ENCODE results near the gene CHKA. TPM values are rescaled to one million over a fixed set of nuclear protein-coding genes. Genes with fewer than 3 reads are reported as not detected.
A peak's percentile ranks its signal among the peaks of the same experiment; 100 is the strongest.

CHKA gene
- total RNA-seq, 1 experiment from 2014 or later: 10.4 TPM

DNA sequence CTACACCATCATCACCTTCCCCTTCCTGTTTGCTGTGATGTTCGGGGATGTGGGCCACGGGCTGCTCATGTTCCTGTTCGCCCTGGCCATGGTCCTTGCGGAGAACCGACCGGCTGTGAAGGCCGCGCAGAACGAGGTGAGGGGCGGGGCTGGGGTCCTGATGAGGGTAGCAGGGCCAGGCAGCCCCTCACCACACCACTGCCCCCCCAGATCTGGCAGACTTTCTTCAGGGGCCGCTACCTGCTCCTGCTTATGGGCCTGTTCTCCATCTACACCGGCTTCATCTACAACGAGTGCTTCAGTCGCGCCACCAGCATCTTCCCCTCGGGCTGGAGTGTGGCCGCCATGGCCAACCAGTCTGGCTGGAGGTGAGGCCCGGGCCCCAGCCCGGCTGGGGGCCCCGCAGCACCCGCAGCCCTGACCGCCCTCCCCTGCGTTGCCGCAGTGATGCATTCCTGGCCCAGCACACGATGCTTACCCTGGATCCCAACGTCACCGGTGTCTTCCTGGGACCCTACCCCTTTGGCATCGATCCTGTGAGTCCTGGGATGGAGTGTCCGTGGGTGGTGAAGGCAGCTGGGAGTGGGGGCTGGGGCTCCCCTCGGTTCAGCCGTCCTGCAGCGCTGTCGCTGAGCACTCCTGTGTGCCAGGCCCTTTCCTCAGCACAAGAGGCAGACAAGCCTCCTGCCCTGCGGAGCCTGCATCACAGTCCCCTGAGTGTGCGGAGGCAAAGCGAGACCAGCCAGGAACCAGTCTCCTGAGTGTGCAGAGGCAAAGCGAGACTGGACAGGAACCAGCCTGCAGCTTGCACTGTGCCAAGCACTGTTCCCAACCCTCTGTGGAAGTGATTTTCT is 73.5 kb downstream of the CHKA start:
- DNase-seq (ENCODE audit: low read depth): no peak

- DNase-seq (ENCODE audit: low read depth): no peak
Observed at GRCh38 chr11:68044898-68045351, 76.3 kb downstream of the CHKA start.

DNA sequence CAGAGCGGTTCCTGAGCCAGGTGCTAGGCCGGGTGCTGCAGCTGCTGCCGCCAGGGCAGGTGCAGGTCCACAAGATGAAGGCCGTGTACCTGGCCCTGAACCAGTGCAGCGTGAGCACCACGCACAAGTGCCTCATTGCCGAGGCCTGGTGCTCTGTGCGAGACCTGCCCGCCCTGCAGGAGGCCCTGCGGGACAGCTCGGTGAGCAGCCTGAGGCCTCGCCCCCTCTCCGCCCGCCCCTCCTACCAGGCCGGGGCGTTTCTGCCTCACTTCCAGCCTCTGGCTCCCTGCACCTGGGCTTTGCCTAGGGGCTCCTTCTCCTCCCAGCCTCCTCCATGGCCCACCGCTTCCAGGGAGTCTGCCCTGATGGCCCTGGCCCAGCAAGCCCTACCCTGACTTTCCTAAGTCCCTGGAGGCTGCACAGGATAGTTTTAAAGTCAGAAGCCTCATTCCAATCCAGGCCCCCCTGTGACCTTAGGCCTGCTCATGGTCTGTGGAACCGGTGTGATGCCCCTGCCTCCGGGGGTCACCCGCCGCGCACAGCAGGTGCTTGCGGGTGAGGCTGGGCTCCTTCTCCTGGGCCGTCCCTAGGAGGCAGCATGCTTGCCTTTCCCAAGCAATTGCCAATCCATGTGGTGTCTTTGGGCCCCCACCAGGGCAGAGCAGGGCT is 76.9 kb downstream of the CHKA start:
- DNase-seq (ENCODE audit: low read depth): no peak

DNA sequence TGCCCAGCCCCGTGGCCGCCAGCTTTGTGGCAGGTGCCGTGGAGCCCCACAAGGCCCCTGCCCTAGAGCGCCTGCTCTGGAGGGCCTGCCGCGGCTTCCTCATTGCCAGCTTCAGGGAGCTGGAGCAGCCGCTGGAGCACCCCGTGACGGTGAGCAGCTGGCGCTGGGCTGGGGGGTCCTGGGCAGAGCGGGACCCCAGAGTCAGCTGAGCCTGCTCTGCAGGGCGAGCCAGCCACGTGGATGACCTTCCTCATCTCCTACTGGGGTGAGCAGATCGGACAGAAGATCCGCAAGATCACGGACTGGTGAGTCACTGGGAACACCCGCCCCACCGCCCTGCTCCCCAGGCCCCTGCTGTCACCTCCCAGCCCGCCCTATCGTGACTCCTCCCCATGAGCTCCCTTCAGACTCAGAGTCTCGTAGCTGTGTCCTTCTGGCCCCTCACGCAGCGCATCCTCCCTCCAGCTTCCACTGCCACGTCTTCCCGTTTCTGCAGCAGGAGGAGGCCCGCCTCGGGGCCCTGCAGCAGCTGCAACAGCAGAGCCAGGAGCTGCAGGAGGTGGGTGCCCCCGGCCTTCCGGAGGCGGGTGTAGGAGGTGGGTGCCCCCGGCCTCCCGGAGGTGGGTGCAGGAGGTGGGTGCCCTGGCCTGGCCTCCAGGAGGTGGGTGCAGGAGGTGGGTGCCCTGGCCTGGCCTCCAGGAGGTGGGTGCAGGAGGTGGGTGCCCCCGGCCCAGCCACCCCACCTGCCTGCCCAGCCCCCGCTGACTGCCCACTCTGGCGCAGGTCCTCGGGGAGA is 77.6 kb downstream of the CHKA start:
- no peak for DNase-seq (ENCODE audit: low read depth)

GRCh38 chr11:68043029-68043348 is 78.2 kb downstream of the CHKA start:
- DNase-seq (ENCODE audit: low read depth): no peak

DNA sequence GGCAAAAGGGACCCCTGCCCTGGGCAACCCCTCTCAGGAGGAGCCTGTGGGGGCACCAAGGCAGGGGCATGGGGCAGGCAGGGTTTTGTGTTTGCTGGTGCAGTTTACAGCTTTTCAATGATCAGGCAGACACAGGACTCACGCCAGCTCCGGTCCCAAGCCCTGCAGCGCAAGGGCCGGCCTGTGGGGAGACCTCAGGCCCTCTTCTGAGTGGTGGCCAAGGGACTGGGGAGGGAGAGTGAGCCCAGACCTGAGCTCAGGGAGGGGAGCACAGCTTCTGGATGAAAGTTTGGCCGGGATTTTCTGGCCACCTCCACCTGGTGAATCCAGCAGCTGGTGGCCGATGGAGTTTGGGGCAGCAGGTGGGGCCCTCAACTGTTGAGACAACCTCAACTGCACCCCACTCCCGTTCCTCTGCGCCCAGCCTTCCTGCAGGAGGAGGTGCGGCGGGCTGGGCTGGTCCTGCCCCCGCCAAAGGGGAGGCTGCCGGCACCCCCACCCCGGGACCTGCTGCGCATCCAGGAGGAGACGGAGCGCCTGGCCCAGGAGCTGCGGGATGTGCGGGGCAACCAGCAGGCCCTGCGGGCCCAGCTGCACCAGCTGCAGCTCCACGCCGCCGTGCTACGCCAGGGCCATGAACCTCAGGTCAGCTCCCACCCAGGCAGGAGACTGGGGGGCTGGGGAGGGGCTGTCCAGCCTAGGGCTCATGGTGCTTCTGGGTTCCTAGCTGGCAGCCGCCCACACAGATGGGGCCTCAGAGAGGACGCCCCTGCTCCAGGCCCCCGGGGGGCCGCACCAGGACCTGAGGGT is 78.8 kb downstream of the CHKA start:
- no peak for DNase-seq (ENCODE audit: low read depth)

- no peak for DNase-seq (ENCODE audit: low read depth)
Observed at GRCh38 chr11:68041617-68042218, 79.5 kb downstream of the CHKA start.

DNA sequence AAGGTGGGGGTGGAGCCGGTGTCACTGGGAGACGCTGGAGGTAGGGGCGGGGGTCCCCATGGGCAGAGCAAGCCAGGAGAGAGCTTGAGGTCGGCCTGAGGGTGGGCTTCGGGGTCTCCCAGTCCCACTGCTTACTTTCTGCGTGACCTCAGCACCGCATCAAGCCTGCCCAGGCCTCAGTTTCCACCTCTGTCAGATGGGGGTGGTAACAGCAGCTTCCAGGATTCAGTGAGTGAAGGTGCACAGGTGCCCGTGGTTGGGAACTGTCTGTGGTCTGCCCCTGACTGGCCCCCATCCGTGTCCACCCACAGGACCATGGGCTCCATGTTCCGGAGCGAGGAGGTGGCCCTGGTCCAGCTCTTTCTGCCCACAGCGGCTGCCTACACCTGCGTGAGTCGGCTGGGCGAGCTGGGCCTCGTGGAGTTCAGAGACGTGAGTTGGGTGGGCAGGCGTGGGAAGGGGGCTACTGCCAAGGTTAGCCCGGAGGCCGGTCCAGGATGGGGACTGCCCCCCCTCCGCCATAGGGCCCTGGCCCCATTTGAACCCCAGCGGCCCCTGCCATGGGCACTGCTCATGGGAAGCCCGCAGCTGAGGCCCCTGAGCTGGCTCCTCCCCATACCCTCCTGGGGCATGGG is 80.1 kb downstream of the CHKA start:
- DNase-seq (ENCODE audit: low read depth): no peak

DNA sequence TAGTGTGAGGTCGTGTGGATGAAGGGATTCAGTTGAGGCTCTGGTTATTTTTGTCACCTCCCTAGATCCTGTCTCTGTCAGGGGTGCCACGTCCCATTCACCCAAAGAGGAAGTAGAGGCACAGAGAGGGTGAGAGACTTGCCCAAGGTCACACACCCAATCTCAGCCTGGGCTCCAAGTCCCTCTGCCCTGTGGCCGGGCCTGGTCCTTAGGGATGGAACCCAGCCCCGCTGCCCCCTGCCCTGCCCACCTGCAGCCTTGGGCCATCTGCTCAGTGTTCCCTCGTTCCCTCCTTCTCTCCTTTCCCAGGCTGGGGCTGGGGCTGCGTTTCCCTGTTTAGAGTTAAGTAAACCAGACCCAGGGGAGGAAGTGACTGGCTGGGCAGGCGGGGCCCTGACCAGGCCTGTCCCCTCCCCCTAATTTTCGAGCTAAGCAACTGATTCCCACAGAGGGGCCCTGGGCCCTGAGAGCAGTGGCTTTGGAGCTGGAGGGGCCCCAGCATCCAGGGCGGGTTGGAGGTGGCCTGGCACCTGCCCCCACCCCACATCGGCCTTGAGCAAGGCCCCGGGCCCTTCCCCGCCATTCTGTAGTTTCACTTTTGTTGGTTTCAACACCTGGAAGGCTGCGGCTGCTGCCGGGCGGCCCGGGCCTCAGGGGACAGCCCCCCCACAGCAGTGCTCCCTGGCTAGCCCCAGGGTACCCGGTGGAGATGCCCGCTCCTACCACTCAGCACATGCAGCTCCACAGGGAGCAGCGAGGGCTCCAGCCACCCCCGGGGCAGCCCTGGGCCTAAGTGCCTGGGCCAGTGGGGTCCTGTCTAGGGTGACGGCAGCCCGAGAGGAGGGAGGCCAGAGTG is 80.9 kb downstream of the CHKA start:
- peak; percentile 55 for DNase-seq (ENCODE audit: low read depth)

DNA sequence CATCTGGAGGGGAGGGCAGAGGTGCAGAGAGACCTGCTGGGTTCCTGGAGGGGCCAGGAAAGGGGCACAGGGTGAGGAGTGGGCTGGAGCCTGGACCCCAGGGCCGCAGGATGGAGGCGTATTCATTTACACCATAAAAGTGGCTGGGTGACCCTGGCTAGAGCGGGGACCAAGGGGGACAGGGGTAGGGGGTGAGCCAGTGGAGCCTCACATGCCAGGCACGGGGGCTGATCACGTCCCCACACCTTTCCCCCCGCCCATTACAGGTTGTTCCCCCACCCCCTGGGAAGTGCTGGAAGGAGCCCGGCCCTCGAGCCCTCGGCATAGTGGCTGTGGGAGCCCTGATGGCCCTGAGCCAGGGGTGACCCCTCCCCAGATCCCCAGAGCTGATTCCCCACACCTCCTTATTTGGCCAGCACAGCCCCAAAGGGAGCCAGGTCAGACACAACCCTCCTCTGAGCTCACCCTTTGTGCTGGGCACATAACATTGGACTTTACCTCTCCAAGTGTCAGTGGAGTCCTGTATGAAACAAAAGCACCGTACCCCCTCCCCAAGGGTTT is 81.6 kb downstream of the CHKA start:
- no peak for DNase-seq (ENCODE audit: low read depth)

DNA sequence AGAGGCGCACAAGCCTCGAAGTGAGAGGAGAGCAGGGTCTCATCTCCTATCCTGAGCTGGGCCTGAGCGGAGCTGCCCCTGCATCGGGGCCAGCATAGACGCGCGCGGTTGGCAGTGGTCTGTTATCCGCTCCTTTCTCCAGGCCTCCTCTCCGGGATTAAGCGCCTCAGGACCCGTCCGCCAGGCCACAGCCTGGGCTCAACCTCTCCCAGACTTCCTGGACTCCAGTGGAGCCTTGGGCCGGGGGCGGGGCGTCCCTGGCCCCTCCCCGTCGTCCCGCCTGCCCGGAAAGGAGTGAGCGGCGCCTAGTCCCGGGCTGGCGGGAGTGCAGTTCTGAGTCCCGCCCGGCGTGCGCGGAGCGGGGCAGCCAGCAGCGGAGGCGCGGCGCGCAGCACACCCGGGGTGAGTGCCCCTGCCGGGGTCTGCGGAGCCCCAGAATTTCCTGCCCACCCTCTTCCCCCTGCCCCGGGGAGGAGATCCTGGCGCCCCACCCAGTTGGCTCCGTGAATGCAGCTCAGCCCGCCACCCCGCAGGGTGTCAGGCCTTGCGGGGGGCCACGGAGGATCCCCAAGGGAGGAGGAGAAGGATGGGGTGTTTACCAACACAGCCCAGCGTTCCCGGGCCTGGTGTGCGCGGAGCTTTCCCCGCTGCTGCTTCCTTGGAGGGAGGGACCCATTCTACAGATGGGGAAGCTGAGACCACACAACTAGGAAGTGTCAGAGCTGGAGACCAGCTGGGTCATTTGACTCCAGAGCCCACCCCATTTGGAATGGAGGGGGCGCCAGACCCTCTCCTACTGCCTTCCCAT is 82.3 kb downstream of the CHKA start, which contains the start of gene TCIRG1:
Gene TCIRG1, plus strand, starts transcription at position 308 of the 808 bp plus-strand sequence. CDS start 2,247 bp downstream, outside the sequence.
- peak; percentile 72 for DNase-seq (ENCODE audit: low read depth)

- peak; percentile 43 for DNase-seq (ENCODE audit: low read depth)
Observed at GRCh38 chr11:68038226-68038717, 82.9 kb downstream of the CHKA start.

- no peak for DNase-seq (ENCODE audit: low read depth)
Observed at GRCh38 chr11:68037411-68038225, 83.6 kb downstream of the CHKA start.

GRCh38 chr11:68036717-68037239 is 84.4 kb downstream of the CHKA start:
- no peak for DNase-seq (ENCODE audit: low read depth)

GRCh38 chr11:68036141-68036716 is 85.0 kb downstream of the CHKA start:
- DNase-seq (ENCODE audit: low read depth): no peak

DNA sequence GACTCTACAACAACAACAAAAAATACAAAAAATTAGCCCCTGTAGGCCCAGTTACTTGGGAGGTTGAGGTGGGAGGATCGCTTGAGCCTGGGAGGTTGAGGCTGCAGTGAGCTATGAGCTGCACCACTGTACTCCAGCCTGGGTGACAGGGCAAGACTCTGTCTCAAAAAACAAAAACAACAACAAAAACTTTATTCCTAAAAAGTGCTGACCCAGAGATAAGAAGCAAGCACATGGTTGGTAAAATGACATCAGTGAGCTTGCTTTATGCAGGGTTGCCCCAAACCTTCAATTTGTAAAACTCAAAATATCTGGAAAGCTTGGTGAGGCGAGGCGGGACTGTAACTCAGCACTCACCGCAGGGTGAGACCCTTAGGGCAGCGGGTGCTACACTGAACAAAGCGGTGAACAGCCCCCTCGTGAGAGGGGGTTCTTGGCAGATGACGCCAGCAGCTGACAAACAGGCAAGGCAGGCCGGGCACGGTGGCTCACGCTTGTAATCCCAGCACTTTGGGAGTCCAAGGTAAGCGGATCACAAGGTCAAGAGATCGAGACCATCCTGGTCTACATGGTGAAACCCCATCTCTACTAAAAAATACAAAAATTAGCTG is 85.8 kb downstream of the CHKA start:
- no peak for DNase-seq (ENCODE audit: low read depth)

Measured in LHCN-M2 (cell line).